Measurements from ENCODE around the gene FUCA1.
"Not testable (repeated sequence)": the region's sequence is repeated elsewhere in the genome, so short reads cannot be mapped to it uniquely, and the experiment has no call there.

FUCA1 gene

GRCh38 chr1:23868557-23869016 is 497 bp upstream of the FUCA1 start:
- no peak; the same call in none of the 2 replicates for TF ChIP-seq CTCF (conservative IDR thresholded peaks at IDR 0.05)
- H3K27ac ChIP-seq = peak overlapping the region; percentile 74

- no peak for TF ChIP-seq CTCF (conservative IDR thresholded peaks at IDR 0.05)
- H3K27ac ChIP-seq = peak overlapping the region; percentile 74
These were observed 572 bp downstream of the FUCA1 start for GRCh38 chr1:23867542-23867894.

- TF ChIP-seq CTCF (conservative IDR thresholded peaks at IDR 0.05) = no peak
- H3K27ac ChIP-seq = no peak overlapping the region
These were observed 2.6 kb downstream of the FUCA1 start for GRCh38 chr1:23865543-23865930.

- TF ChIP-seq CTCF (conservative IDR thresholded peaks at IDR 0.05) = no peak
- no peak overlapping the region for H3K27ac ChIP-seq
These were observed 3.1 kb downstream of the FUCA1 start for GRCh38 chr1:23864801-23865542.

- TF ChIP-seq CTCF (conservative IDR thresholded peaks at IDR 0.05) = no peak
- H3K27ac ChIP-seq = no peak overlapping the region
These were observed 5.5 kb downstream of the FUCA1 start for GRCh38 chr1:23862640-23863039.

- peak; percentile 36; the same call in 1 of the 2 replicates for TF ChIP-seq CTCF (conservative IDR thresholded peaks at IDR 0.05)
These were observed 13.5 kb downstream of the FUCA1 start for GRCh38 chr1:23854568-23854967.

GRCh38 chr1:23853124-23853523 is 15.0 kb downstream of the FUCA1 start:
- not testable (repeated sequence) for H3K27ac ChIP-seq

More at GRCh38 chr1:23854568-23854967, 13.5 kb downstream of the FUCA1 start:
- no peak overlapping the region for H3K27ac ChIP-seq

- not testable (repeated sequence) for H3K27ac ChIP-seq
These were observed 16.7 kb downstream of the FUCA1 start for GRCh38 chr1:23851406-23851805.
